ENCODE data around the gene SNN. TPM values are rescaled to one million over a fixed set of nuclear protein-coding genes. Genes with fewer than 3 reads are reported as not detected.

The SNN gene
- total RNA-seq, 4 donors from 2014 or later = 22.5 to 94.5 (median 78.1) TPM

GRCh38 chr16:11626657-11627291 is 41.5 kb upstream of the SNN start:
- no peak overlapping the region for H3K27ac ChIP-seq
- no peaks in the 10 kb centered on the region for H3K36me3 ChIP-seq
- H3K4me3 ChIP-seq = no peak overlapping the region
- no peaks in the 10 kb centered on the region for H3K9me3 ChIP-seq
- H3K27me3 ChIP-seq = no peaks in the 10 kb centered on the region
- ATAC-seq = no peak
- no peak for DNase-seq
- intact Hi-C loops (cut with DNase I; ENCODE audit: low total_unique reads) (no loop called here), in situ Hi-C loops (cut with MboI; ENCODE audit: low sequenced_read_pairs in 4 of 4) (no loop called here)
- TF ChIP-seq CTCF (IDR thresholded peaks at IDR 0.05 in 4 of 5, conservative IDR thresholded peaks at IDR 0.05 in 1 of 5) (no peak), POLR2A (IDR thresholded peaks at IDR 0.05) (no peak)
- peaks cover 0 to 3% of the 10 kb centered on the region in 2 donors for H3K4me1 ChIP-seq

GRCh38 chr16:11627292-11627663 is 41.0 kb upstream of the SNN start:
- in situ Hi-C loops (cut with MboI; ENCODE audit: low sequenced_read_pairs in 4 of 4) = no loop called here
- no peak for TF ChIP-seq CTCF (IDR thresholded peaks at IDR 0.05 in 4 of 5, conservative IDR thresholded peaks at IDR 0.05 in 1 of 5)
- no peak for TF ChIP-seq POLR2A (IDR thresholded peaks at IDR 0.05)
- no peaks in the 10 kb centered on the region for H3K9me3 ChIP-seq
- H3K36me3 ChIP-seq = no peaks in the 10 kb centered on the region
- ATAC-seq (no peak), DNase-seq (no peak)
- H3K4me1 ChIP-seq = peaks cover 0 to under 1% of the 10 kb centered on the region in 2 donors
- no peaks in the 10 kb centered on the region for H3K27me3 ChIP-seq
- no peak overlapping the region for H3K27ac ChIP-seq
- intact Hi-C loops (cut with DNase I; ENCODE audit: low total_unique reads) = no loop called here
- no peak overlapping the region for H3K4me3 ChIP-seq

GRCh38 chr16:11627822-11628457 is 40.3 kb upstream of the SNN start:
- TF ChIP-seq CTCF (IDR thresholded peaks at IDR 0.05 in 4 of 5, conservative IDR thresholded peaks at IDR 0.05 in 1 of 5) (no peak), POLR2A (IDR thresholded peaks at IDR 0.05) (no peak)
- in situ Hi-C loops (cut with MboI; ENCODE audit: low sequenced_read_pairs in 4 of 4) (no loop called here), intact Hi-C loops (cut with DNase I; ENCODE audit: low total_unique reads) (no loop called here)
- Histone ChIP-seq H3K4me1 (no peaks in the 10 kb centered on the region), H3K4me3 (no peak overlapping the region), H3K27ac (no peak overlapping the region), H3K27me3 (no peaks in the 10 kb centered on the region), H3K36me3 (no peaks in the 10 kb centered on the region), H3K9me3 (no peaks in the 10 kb centered on the region)
- no peak for ATAC-seq
- DNase-seq = no peak

GRCh38 chr16:11629071-11630030 is 38.9 kb upstream of the SNN start:
- Histone ChIP-seq H3K36me3 (no peaks in the 10 kb centered on the region), H3K27ac (no peak overlapping the region), H3K4me1 (no peaks in the 10 kb centered on the region), H3K27me3 (no peaks in the 10 kb centered on the region), H3K4me3 (no peak overlapping the region), H3K9me3 (no peaks in the 10 kb centered on the region)
- no peak for TF ChIP-seq CTCF (IDR thresholded peaks at IDR 0.05 in 4 of 5, conservative IDR thresholded peaks at IDR 0.05 in 1 of 5)
- TF ChIP-seq POLR2A (IDR thresholded peaks at IDR 0.05) = no peak
- in situ Hi-C loops (cut with MboI; ENCODE audit: low sequenced_read_pairs in 4 of 4) = loop anchor here in 1 of 4 donors (10.0 kb wide), 1 partner anchor 215 kb away; no protein-coding TSS in a partner anchor
- intact Hi-C loops (cut with DNase I; ENCODE audit: low total_unique reads) = no loop called here
- DNase-seq (no peak), ATAC-seq (no peak)
